Glomerular visceral epithelial cell (primary cell): ENCODE data around the gene RPP14.

Experiments used
- DNase-seq: peaks from one replicate; pipeline ENCODE4 v3.0.0-alpha.2; 2016; ENCODE audit errors: extremely low spot score

The RPP14 gene

DNA sequence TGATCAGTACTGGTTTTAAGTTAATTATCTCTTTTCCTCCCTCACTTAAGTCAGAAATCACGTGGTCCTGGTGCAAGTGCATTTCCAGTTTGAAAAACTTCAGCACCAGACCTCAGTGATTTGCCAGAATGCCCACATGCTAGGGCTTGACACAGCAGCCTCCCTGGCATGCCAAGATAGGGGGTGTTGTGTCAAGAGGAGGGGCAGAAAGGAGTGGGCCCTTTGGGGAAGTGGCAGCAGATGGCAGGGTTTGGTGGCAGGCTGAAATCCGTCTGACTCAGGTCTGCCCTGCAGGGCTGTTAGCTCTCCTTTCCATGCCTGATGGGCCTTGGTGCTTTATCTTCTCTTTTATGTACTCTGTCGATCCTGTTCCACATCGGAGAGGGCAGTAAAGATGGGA lies 50.0 kb downstream of the RPP14 start:
- DNase-seq = no peak

DNA sequence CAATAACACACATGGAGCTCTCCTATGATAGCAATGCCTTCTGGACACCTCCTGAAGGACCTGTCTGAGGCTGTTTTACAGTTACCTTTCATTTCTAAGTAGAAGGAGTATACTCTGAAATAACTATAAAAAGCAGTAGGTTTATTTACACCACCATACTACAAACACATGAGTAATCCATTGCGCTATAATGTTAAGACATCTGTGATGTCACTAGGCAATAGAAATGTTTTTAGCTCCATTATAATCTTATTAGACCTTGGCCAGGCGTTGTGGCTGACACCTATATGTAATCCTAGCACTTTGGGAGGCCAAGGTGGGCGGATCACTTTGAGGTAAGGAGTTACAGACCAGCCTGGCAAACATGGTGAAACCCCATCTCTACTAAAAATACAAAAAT lies 51.4 kb downstream of the RPP14 start:
- DNase-seq = no peak

DNA sequence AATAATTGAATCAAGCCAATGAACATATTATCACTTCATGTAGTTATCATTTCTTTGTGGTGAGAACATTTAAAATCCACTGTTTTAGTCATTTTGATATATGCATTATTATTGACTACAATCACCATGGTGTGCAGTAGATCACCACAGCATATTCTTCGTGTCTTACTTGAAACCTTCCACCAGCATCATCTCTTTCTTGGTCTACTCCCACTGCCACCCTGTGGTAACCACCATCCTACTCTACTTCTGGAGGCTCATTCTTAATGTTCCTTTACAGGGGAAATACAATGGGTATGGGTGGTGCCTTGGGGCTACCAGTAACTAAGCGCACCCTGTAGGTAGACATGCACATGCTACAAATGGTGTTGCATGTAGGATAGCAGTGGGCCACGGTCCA lies 52.0 kb downstream of the RPP14 start:
- DNase-seq = no peak

DNA sequence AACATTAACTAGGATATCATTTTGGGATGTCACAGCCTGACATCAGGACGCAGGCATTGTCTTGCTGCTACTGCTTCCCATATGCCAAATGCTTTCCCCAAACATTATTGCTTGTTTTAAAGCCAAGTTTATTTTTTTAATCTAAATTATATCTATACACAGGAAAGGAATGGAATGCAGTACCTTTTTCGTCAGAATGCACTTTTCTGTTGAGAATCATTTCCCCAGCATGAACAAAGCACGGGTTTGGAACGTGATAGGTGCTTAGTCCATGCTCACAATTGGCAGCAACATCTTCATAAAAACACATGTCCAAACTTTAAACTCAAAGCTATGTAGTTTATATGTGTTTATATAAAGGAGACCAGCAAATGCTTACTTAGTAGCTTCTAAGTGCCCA lies 52.8 kb downstream of the RPP14 start:
- no peak for DNase-seq

DNA sequence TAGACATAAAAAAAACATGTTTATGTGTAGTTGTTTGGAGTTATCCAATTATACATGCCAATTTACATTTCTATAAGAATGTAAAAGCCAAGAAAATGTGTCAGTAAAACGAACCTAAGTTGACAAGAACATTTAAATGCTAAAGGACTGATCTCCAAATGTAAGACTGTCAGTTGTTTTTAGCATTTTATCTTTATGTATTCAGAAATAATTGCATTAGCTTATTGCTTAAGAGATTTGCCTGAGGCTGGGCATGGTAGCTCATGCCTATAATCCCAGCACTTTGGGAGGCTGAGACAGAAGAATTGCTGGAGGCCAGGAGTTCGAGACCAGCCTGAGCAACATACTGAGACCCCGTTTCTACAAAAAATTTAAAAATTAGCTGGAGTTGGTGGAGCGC lies 53.6 kb downstream of the RPP14 start:
- DNase-seq = no peak

DNA sequence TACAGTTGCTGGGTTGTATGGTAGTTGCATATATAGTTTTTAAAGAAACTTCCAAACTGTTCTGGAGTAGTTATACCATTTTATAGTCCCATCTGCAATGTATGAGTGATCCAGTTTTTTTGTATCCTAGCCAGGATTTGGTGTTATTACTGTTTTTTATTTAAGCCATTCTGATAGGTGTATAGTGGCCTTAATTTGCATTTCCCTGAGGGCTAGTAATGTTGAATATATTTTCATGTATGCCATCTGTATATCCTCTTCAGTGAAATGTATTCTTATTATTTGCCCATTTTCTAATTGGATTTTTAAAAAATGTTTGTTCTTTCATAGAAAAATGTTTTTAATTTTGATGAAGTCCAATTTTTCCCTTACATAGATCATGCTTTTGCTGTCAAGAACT lies 55.8 kb downstream of the RPP14 start:
- no peak for DNase-seq

DNA sequence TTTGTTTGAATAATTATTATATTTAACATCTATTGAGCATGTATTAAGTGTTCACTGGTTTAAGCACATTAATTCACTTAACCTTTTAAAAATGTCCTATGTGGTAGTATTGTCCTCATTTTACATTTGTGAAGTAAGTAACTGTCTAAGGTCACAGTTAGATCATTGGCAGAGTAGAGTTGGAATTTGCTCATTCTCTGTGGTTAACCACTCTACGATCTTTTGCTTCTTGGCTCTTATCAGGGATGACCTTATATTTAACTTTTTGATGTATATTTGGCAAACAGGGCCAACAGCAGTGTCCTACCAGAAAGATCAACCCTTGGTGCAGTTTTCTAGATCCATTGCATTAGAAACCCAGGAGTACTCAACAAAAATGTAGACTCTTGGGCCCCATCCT lies 60.7 kb downstream of the RPP14 start:
- DNase-seq = peak; percentile 45

DNA sequence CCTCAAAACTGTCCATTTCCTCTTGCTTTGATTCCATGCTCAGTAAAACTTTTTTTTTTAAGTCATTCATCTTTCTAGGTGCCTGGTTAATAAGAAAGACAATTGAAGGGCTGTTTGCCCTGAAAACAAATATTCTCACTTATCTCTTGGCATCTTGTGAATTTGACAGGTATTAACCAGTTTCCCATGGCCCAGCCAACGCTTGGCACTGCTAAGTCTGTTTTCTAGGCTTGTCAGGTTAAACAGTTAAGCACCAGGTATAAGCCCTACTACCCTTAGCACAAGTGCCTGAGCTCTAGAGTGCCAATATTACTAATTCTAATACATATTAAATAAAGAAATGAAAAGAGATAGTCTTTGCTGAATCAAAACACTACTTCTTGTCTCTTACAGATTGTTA lies 63.0 kb downstream of the RPP14 start:
- DNase-seq = no peak
